ENCODE data around the gene LYVE1.

- TF ChIP-seq CTCF (IDR thresholded peaks at IDR 0.05) (no peak), POLR2A (IDR thresholded peaks at IDR 0.05) (no peak)
Measured at GRCh38 chr11:10556590-10556989, 11.9 kb downstream of the LYVE1 start.
